Parathyroid adenoma (tissue), 2 donors: ENCODE results near the gene TCIRG1.

Experiments used
- H2AFZ ChIP-seq: fragments of 300-600 bp; sonication (generic); one replicate; pipeline ENCODE4 v1.7.0; 2017; ENCODE audit warnings: antibody characterized with exemption, mild to moderate bottlenecking
- H3K27ac ChIP-seq: fragments of 300-600 bp; sonication (generic); one replicate; pipeline ENCODE4 v1.7.0; 2017
- H3K27me3 ChIP-seq: fragments of 300-600 bp; sonication (generic); one replicate; pipeline ENCODE4 v1.7.0; 2017; ENCODE audit warnings: low read length; ENCODE audit not compliant: control insufficient read depth, insufficient read depth
- H3K36me3 ChIP-seq: fragments of 300-600 bp; sonication (generic); one replicate; pipeline ENCODE4 v1.7.0; 2017; ENCODE audit warnings: low read length; ENCODE audit not compliant: control insufficient read depth, insufficient read depth
- H3K4me1 ChIP-seq: fragments of 300-600 bp; sonication (generic); one replicate; pipeline ENCODE4 v1.7.0; 2017; ENCODE audit warnings: control low read depth
- H3K4me2 ChIP-seq: fragments of 300-600 bp; sonication (generic); one replicate; pipeline ENCODE4 v1.7.0; 2017; ENCODE audit warnings: low read length
- H3K4me3 ChIP-seq: fragments of 300-600 bp; sonication (generic); one replicate; pipeline ENCODE4 v1.7.0; 2017; ENCODE audit warnings: low read depth, low read length
- H3K79me2 ChIP-seq: fragments of 300-600 bp; sonication (generic); one replicate; pipeline ENCODE4 v1.7.0; 2017; ENCODE audit warnings: control low read depth
- H3K9ac ChIP-seq: fragments of 300-600 bp; sonication (generic); one replicate; pipeline ENCODE4 v1.7.0; 2017; ENCODE audit warnings: mild to moderate bottlenecking
- H3K9me3 ChIP-seq: fragments of 300-600 bp; sonication (generic); one replicate; pipeline ENCODE4 v1.7.0; 2017; ENCODE audit warnings: low read length; ENCODE audit not compliant: control insufficient read depth
- CTCF ChIP-seq: fragments of 300-600 bp; sonication (generic); IDR thresholded peaks from one replicate; pipeline ENCODE4 v1.7.0; 2017; ENCODE audit warnings: antibody characterized with exemption, mild to moderate bottlenecking
- donor health status: primary hyperparathyroidism.

Gene TCIRG1

DNA sequence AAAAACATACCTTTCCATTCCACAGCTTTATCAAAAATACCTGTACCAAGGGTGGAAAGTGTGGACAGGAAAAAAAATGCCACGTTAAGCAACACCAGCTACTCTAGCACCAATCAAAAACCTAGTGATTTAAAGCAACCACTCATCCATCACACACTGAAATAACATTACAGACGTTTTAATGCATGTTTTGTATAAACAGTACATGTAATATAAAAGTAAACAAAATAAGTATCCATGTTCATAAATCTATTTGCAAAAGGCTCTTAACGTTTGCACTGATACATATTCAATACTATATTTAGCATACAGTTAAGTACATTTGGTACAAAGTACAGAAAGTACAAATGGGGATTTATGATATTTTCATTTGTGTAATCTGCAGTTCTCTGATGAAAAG lies 43.7 kb downstream of the TCIRG1 start:
- H3K4me2 ChIP-seq: no peak overlapping the region
- no peak overlapping the region for H3K9ac ChIP-seq
- H3K9me3 ChIP-seq: no peaks in the 10 kb centered on the region
- H3K36me3 ChIP-seq: no peaks in the 10 kb centered on the region
- TF ChIP-seq CTCF: no peak
- no peaks in the 10 kb centered on the region for H3K27me3 ChIP-seq
- no peak overlapping the region for H2AFZ ChIP-seq
- H3K4me1 ChIP-seq: no peaks in the 10 kb centered on the region
- no peak overlapping the region for H3K4me3 ChIP-seq
- H3K79me2 ChIP-seq: no peaks in the 10 kb centered on the region
- no peak overlapping the region for H3K27ac ChIP-seq

- no peak overlapping the region for H3K27ac ChIP-seq
- H3K4me2 ChIP-seq: no peak overlapping the region
- H3K36me3 ChIP-seq: no peaks in the 10 kb centered on the region
- H3K4me3 ChIP-seq: no peak overlapping the region
- H3K9me3 ChIP-seq: no peaks in the 10 kb centered on the region
- H3K9ac ChIP-seq: no peak overlapping the region
- H2AFZ ChIP-seq: no peak overlapping the region
- no peaks in the 10 kb centered on the region for H3K27me3 ChIP-seq
- no peaks in the 10 kb centered on the region for H3K4me1 ChIP-seq
- no peaks in the 10 kb centered on the region for H3K79me2 ChIP-seq
- TF ChIP-seq CTCF: no peak
Measured at GRCh38 chr11:68083517-68083916, 44.7 kb downstream of the TCIRG1 start.

DNA sequence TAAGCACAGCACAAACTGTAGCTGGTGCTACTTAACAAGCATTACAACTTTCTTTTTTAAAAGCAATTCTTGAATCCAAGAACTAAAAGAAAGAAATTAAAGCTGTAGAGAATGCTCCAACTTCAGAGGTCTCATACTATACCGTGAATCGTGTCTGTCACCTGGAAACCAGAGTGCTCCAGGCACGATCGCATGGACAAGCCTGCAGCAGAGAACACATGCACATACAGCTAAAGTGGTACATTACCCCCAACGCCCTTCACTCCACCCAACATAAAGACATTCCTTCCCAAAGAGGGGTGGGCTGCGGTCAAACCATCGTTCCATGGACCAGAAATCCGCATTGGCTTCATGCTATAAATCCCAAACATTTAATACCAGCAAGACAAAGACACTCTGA lies 50.9 kb downstream of the TCIRG1 start:
- no peaks in the 10 kb centered on the region for H3K27me3 ChIP-seq
- no peak overlapping the region for H3K4me3 ChIP-seq
- H2AFZ ChIP-seq: no peak overlapping the region
- TF ChIP-seq CTCF: no peak
- no peak overlapping the region for H3K9ac ChIP-seq
- H3K4me1 ChIP-seq: no peaks in the 10 kb centered on the region
- H3K27ac ChIP-seq: no peak overlapping the region
- no peak overlapping the region for H3K4me2 ChIP-seq
- H3K79me2 ChIP-seq: peaks cover 6% of the 10 kb centered on the region
- no peaks in the 10 kb centered on the region for H3K9me3 ChIP-seq
- no peaks in the 10 kb centered on the region for H3K36me3 ChIP-seq

DNA sequence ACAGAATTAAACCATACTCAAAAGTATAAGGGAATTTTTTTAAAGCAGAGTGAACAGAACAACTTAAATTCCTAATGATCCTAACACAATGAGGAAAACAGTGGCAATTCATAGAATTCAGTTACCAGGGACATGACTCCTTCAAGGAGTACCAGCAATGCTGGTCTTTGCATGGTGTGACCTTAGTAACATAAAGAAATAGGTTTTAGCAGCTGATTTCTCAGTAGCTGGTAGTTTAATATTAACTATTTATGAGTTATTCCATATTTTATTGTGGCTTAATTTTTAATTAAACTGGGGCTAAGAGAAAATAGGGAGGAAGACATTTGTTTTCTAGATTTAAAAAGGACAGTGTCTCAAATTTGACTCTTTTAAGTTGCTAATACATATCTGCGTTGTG lies 51.5 kb downstream of the TCIRG1 start:
- Histone ChIP-seq H3K27me3 (no peaks in the 10 kb centered on the region), H2AFZ (no peak overlapping the region), H3K79me2 (peaks cover 6% of the 10 kb centered on the region), H3K4me3 (no peak overlapping the region), H3K9ac (no peak overlapping the region), H3K4me1 (no peaks in the 10 kb centered on the region), H3K36me3 (no peaks in the 10 kb centered on the region), H3K4me2 (no peak overlapping the region), H3K9me3 (no peaks in the 10 kb centered on the region), H3K27ac (no peak overlapping the region)
- TF ChIP-seq CTCF: no peak

DNA sequence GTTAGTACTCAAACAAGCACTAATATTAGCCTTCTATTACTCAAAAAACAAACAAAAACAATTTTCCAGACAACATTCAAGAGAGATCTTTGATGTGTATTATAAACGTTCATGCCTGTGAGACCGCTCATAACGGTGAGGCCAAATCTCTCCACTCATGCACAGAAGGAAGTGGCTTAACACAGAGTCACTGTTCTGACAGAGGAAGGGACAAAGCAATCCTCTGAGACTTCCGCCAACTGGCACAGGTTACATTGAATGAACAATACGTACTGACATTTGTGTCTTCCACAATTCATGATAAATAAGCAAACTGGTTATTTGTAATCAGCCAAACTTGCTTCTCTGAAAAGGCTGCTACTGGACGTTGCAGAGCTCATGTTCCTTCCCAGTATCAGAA lies 51.9 kb downstream of the TCIRG1 start:
- TF ChIP-seq CTCF: no peak
- Histone ChIP-seq H3K4me2 (no peak overlapping the region), H3K9ac (no peak overlapping the region), H3K36me3 (no peaks in the 10 kb centered on the region), H3K27me3 (no peaks in the 10 kb centered on the region), H2AFZ (no peak overlapping the region), H3K9me3 (no peaks in the 10 kb centered on the region), H3K79me2 (peaks cover 6% of the 10 kb centered on the region), H3K27ac (no peak overlapping the region), H3K4me3 (no peak overlapping the region), H3K4me1 (no peaks in the 10 kb centered on the region)
